HepG2 (cell line): ENCODE data around the gene MIDN. TPM values are rescaled to one million over a fixed set of nuclear protein-coding genes. Genes with fewer than 3 reads are reported as not detected.

Source experiments
- DMTF1 ChIP-seq: sonication (generic); formaldehyde crosslinking; IDR thresholded peaks from 2 replicates; pipeline ENCODE4 v1.4.0; 2020; ENCODE audit warnings: mild to moderate bottlenecking, missing genetic modification reagents
- E2F1 ChIP-seq: sonication (generic); formaldehyde crosslinking; IDR thresholded peaks from 2 replicates; pipeline ENCODE4 v1.5.0; 2020; ENCODE audit warnings: missing genetic modification reagents
- FOXP1 ChIP-seq, 2 experiments: fragments of 450-650 bp in 1 of 2; IDR thresholded peaks; 2 replicates each; pipeline ENCODE4 v1.6.1; 2017 to 2018; ENCODE audit warnings: antibody characterized with exemption in 1 of 2
- KDM5B ChIP-seq: sonication (generic); formaldehyde crosslinking; IDR thresholded peaks from 2 replicates; pipeline ENCODE4 v1.4.0; 2020; ENCODE audit warnings: missing genetic modification reagents, mild to moderate bottlenecking, borderline replicate concordance
- NR3C1 ChIP-seq: sonication (generic); formaldehyde crosslinking; IDR thresholded peaks from 2 replicates; pipeline ENCODE4 v1.4.0; 2020; ENCODE audit warnings: missing genetic modification reagents
- TP53 ChIP-seq: sonication (generic); formaldehyde crosslinking; conservative IDR thresholded peaks from 2 replicates; pipeline ENCODE4 v1.4.0; 2020; ENCODE audit warnings: missing genetic modification reagents
- TSC22D2 ChIP-seq: sonication (generic); formaldehyde crosslinking; IDR thresholded peaks from 2 replicates; pipeline ENCODE4 v1.5.1; 2020; ENCODE audit warnings: missing genetic modification reagents, mild to moderate bottlenecking, borderline replicate concordance
- ZMYM2 ChIP-seq: sonication (generic); formaldehyde crosslinking; IDR thresholded peaks from 2 replicates; pipeline ENCODE4 v1.8.0; 2022; ENCODE audit warnings: mild to moderate bottlenecking, missing genetic modification reagents
- ZNF616 ChIP-seq: sonication (generic); formaldehyde crosslinking; IDR thresholded peaks from 2 replicates; pipeline ENCODE4 v1.5.0; 2020; ENCODE audit warnings: low read depth, mild to moderate bottlenecking, missing genetic modification reagents
- ZNF788 ChIP-seq: sonication (generic); formaldehyde crosslinking; IDR thresholded peaks from 2 replicates; pipeline ENCODE4 v1.5.0; 2020; ENCODE audit warnings: mild to moderate bottlenecking, missing genetic modification reagents, borderline replicate concordance
- ZNF879 ChIP-seq: sonication (generic); formaldehyde crosslinking; IDR thresholded peaks from 2 replicates; pipeline ENCODE4 v1.8.1; 2023; ENCODE audit warnings: missing genetic modification reagents
- polyA plus RNA-seq, 8 experiments: library from polyadenylated mRNA; depleted of rRNA in 3 of 8; stranded (reverse) in 7 of 8; unstranded in 1 of 8; fragments of >200 nt; fragmentation: Illumina TruSeq in 4 of 8; extraction: Trizol in 4 of 8; gene quantifications; 2 replicates each; pipeline versions ENCODE4 v1.2.1 to v1.2.3, GENCODE V29; 2011 to 2016; ENCODE audit warnings: low read depth in 4 of 8, missing spikeins in 1 of 8, mixed read lengths in 1 of 8; ENCODE audit not compliant: insufficient read depth in 1 of 8
- total RNA-seq, 5 experiments: library from RNA; depleted of rRNA; stranded (reverse); fragments of >200 nt; fragmentation: Illumina TruSeq; extraction: Trizol; gene quantifications; 2 replicates each; pipeline ENCODE4 v1.2.3, GENCODE V29; 2016; ENCODE audit warnings: low read depth in 1 of 5
- TF ChIP-seq, protein P1 (sequence below): sonication (generic); formaldehyde crosslinking; IDR thresholded peaks from one replicate; pipeline ENCODE4 v1.5.1; 2020; ENCODE audit warnings: mild to moderate bottlenecking, missing genetic modification reagents; ENCODE audit errors: not compliant biosample characterization
- TF ChIP-seq, protein P2 (sequence below): sonication (generic); formaldehyde crosslinking; IDR thresholded peaks from 2 replicates; pipeline ENCODE4 v1.4.0; 2020; ENCODE audit warnings: missing genetic modification reagents

MIDN gene
- total and polyA plus RNA-seq, 2 of the 13 experiments (the other 11 are each of a cell fraction or from before 2014, with no cell fraction given): 8.4 to 18.0 TPM

- TF ChIP-seq, protein P1, sequence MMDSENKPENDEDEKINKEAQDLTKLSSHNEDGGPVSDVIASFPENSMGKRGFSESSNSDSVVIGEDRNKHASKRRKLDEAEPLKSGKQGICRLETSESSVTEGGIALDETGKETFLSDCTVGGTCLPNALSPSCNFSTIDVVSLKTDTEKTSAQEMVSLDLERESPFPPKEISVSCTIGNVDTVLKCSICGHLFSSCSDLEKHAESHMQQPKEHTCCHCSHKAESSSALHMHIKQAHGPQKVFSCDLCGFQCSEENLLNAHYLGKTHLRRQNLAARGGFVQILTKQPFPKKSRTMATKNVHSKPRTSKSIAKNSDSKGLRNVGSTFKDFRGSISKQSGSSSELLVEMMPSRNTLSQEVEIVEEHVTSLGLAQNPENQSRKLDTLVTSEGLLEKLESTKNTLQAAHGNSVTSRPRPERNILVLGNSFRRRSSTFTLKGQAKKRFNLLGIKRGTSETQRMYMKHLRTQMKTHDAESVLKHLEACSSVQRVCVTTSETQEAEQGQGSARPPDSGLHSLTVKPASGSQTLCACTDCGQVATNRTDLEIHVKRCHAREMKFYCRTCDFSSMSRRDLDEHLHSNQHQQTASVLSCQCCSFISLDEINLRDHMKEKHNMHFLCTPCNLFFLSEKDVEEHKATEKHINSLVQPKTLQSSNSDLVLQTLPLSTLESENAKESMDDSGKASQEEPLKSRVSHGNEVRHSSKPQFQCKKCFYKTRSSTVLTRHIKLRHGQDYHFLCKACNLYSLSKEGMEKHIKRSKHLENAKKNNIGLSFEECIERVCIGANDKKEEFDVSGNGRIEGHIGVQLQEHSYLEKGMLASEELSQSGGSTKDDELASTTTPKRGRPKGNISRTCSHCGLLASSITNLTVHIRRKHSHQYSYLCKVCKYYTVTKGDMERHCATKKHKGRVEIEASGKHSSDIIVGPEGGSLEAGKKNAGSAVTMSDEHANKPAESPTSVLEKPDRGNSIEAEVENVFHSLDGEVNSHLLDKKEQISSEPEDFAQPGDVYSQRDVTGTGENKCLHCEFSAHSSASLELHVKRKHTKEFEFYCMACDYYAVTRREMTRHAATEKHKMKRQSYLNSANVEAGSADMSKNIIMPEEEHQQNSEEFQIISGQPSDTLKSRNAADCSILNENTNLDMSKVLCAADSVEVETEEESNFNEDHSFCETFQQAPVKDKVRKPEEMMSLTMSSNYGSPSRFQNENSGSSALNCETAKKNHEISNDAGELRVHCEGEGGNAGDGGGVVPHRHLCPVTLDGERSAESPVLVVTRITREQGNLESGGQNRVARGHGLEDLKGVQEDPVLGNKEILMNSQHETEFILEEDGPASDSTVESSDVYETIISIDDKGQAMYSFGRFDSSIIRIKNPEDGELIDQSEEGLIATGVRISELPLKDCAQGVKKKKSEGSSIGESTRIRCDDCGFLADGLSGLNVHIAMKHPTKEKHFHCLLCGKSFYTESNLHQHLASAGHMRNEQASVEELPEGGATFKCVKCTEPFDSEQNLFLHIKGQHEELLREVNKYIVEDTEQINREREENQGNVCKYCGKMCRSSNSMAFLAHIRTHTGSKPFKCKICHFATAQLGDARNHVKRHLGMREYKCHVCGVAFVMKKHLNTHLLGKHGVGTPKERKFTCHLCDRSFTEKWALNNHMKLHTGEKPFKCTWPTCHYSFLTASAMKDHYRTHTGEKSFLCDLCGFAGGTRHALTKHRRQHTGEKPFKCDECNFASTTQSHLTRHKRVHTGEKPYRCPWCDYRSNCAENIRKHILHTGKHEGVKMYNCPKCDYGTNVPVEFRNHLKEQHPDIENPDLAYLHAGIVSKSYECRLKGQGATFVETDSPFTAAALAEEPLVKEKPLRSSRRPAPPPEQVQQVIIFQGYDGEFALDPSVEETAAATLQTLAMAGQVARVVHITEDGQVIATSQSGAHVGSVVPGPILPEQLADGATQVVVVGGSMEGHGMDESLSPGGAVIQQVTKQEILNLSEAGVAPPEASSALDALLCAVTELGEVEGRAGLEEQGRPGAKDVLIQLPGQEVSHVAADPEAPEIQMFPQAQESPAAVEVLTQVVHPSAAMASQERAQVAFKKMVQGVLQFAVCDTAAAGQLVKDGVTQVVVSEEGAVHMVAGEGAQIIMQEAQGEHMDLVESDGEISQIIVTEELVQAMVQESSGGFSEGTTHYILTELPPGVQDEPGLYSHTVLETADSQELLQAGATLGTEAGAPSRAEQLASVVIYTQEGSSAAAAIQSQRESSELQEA (CRISPR knock-in tag): peak; percentile 58
- TF ChIP-seq FOXP1 (IDR thresholded peaks at IDR 0.05) (no peak), FOXP1 (CRISPR knock-in tag; IDR thresholded peaks at IDR 0.05) (peak; percentile 18; the same call in 1 of the 2 replicates), E2F1 (CRISPR knock-in tag) (no peak), TSC22D2 (CRISPR knock-in tag) (0 out of 2 replicates have a peak, but pooled peaks have one; percentile 60), KDM5B (CRISPR knock-in tag) (peak; percentile 54; the same call in 1 of the 2 replicates), ZNF616 (peak; percentile 68; the same call in 1 of the 2 replicates), ZNF788 (CRISPR knock-in tag) (peak; percentile 92), DMTF1 (CRISPR knock-in tag) (no peak), NR3C1 (CRISPR knock-in tag) (no peak), ZNF879 (no peak), ZMYM2 (CRISPR knock-in tag) (no peak), TP53 (CRISPR knock-in tag) (0 out of 2 replicates have a peak, but pooled peaks have one; percentile 28)
- TF ChIP-seq, protein P2, sequence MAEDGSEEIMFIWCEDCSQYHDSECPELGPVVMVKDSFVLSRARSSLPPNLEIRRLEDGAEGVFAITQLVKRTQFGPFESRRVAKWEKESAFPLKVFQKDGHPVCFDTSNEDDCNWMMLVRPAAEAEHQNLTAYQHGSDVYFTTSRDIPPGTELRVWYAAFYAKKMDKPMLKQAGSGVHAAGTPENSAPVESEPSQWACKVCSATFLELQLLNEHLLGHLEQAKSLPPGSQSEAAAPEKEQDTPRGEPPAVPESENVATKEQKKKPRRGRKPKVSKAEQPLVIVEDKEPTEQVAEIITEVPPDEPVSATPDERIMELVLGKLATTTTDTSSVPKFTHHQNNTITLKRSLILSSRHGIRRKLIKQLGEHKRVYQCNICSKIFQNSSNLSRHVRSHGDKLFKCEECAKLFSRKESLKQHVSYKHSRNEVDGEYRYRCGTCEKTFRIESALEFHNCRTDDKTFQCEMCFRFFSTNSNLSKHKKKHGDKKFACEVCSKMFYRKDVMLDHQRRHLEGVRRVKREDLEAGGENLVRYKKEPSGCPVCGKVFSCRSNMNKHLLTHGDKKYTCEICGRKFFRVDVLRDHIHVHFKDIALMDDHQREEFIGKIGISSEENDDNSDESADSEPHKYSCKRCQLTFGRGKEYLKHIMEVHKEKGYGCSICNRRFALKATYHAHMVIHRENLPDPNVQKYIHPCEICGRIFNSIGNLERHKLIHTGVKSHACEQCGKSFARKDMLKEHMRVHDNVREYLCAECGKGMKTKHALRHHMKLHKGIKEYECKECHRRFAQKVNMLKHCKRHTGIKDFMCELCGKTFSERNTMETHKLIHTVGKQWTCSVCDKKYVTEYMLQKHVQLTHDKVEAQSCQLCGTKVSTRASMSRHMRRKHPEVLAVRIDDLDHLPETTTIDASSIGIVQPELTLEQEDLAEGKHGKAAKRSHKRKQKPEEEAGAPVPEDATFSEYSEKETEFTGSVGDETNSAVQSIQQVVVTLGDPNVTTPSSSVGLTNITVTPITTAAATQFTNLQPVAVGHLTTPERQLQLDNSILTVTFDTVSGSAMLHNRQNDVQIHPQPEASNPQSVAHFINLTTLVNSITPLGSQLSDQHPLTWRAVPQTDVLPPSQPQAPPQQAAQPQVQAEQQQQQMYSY (CRISPR knock-in tag): no peak
Measured at GRCh38 chr19:1259206-1259875, 11.0 kb downstream of the MIDN start (continued).
